Activated naive CD4-positive, alpha-beta T cell treated with anti-CD3 and anti-CD28 coated beads, Interleukin-2, amount 10 ng/mL, durations not matched to agents 7 days and 5 days (primary cell): ENCODE data around the gene OR52N5.

ENCODE experiments used
- CTCF ChIA-PET: fragments of 350-600 bp; sonication (Branson Sonifier 250); formaldehyde crosslinking; loops from one replicate; lab custom pipeline; 2021; ENCODE audit warnings: antibody characterized with exemption; lab: Charles Lee
- DNase-seq: peaks from one replicate; pipeline ENCODE4 v3.0.0-alpha.2; 2020
- H3K27ac Mint-ChIP-seq: one replicate; pipeline ENCODE4 v1.8.0; 2021; ENCODE audit warnings: mild to moderate bottlenecking, moderate library complexity, mixed read lengths
- H3K27me3 Mint-ChIP-seq: one replicate; pipeline ENCODE4 v1.8.0; 2021; ENCODE audit warnings: mild to moderate bottlenecking, mixed read lengths
- H3K36me3 Mint-ChIP-seq: one replicate; pipeline ENCODE4 v1.8.0; 2021; ENCODE audit warnings: mixed read lengths
- H3K4me1 Mint-ChIP-seq: one replicate; pipeline ENCODE4 v1.8.0; 2021; ENCODE audit warnings: mixed read lengths
- H3K4me3 Mint-ChIP-seq: one replicate; pipeline ENCODE4 v1.8.0; 2021; ENCODE audit warnings: mild to moderate bottlenecking, moderate library complexity, mixed read lengths
- H3K9me3 Mint-ChIP-seq: one replicate; pipeline ENCODE4 v1.8.0; 2021; ENCODE audit warnings: mixed read lengths

OR52N5 gene

DNA sequence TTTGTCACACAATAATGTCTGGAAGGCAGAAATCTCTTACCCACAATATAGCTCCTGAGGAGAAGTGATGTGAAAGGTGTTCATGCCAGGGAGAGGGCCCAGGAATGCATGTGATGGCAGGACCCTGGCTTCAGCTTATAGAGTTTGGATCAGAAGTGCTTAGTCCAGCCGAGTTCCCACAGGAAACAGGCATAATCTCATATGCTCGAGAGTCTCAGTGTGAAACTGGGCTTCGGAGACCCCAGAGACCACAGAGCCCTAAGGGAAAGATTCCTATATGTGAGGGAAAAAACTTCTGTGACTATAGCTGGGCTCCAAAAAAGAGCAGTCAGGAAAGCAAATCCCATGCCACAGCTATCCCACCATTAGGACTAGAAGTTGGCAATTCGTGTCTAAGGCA, at the start of gene OR52N5:
Gene OR52N5 (minus strand): TSS at position 101 of the 400 bp plus-strand sequence. CDS start 4,721 bp downstream, outside the sequence.
- Mint-ChIP-seq H3K36me3 (no peaks in the 10 kb centered on the region), H3K27me3 (peaks cover under 1% of the 10 kb centered on the region), H3K27ac (no peak within 1 kb of the TSS), H3K4me1 (no peaks in the 10 kb centered on the region), H3K9me3 (no peaks in the 10 kb centered on the region), H3K4me3 (no peak within 1 kb of the TSS)
- CTCF ChIA-PET = no interaction called here
- DNase-seq = no peak

GRCh38 chr11:5831196-5831829, 48.2 kb upstream of the OR52N5 start:
- no peaks in the 10 kb centered on the region for H3K9me3 Mint-ChIP-seq
- no peak overlapping the region for H3K4me3 Mint-ChIP-seq
- H3K36me3 Mint-ChIP-seq = no peaks in the 10 kb centered on the region
- H3K27me3 Mint-ChIP-seq = peaks cover 9% of the 10 kb centered on the region
- no peak overlapping the region for H3K27ac Mint-ChIP-seq
- DNase-seq = no peak
- CTCF ChIA-PET = interaction anchor here (1.1 kb wide), 1 partner anchor 22 kb away, joined by 3 read pairs; no protein-coding TSS in a partner anchor
- no peaks in the 10 kb centered on the region for H3K4me1 Mint-ChIP-seq

DNA sequence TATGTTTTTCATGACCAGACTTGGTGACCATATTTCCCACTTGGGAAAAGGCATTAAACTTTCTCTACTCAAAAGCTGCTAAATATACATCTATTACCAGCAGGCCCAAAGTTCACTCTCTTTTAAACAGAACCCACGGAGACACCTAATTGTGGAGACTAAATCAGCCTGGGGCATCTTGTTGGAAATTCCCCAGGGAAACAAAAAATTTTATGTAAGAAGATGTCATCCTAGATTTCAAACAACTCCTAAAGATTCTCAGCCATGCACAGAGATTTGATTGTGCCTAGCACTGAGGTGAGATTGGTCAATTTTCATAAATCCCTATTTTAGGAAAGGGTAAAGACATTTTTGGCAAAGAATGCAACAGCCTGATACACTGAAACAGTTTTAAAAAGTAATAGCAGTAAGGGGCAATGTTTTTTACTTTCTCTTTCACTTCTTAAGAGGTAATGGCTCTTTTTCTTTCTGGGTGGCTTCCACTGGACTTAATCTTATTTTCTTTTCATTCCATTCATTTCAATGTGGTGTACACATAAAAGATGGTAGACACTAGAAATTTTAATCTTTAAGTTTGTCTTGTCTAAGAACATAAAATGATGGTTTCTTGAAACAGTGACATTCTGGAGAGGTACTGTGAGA, 35.2 kb upstream of the OR52N5 start:
- Mint-ChIP-seq H3K27me3 (no peaks in the 10 kb centered on the region), H3K27ac (peak overlapping the region; percentile 73), H3K4me3 (peak overlapping the region; percentile 66), H3K4me1 (peaks cover 8% of the 10 kb centered on the region), H3K36me3 (no peaks in the 10 kb centered on the region), H3K9me3 (no peaks in the 10 kb centered on the region)
- no peak for DNase-seq
- CTCF ChIA-PET = interaction anchor here (1.6 kb wide), 1 partner anchor 9 kb away, joined by 4 read pairs; no protein-coding TSS in a partner anchor

- no peak for DNase-seq
- CTCF ChIA-PET = no interaction called here
- no peaks in the 10 kb centered on the region for H3K27me3 Mint-ChIP-seq
- H3K4me1 Mint-ChIP-seq = peaks cover 8% of the 10 kb centered on the region
- H3K27ac Mint-ChIP-seq = no peak overlapping the region
- no peaks in the 10 kb centered on the region for H3K9me3 Mint-ChIP-seq
- no peaks in the 10 kb centered on the region for H3K36me3 Mint-ChIP-seq
- no peak overlapping the region for H3K4me3 Mint-ChIP-seq
Measured at GRCh38 chr11:5815534-5815933, 32.4 kb upstream of the OR52N5 start.

- no peak for DNase-seq
- H3K27me3 Mint-ChIP-seq = peaks cover 9% of the 10 kb centered on the region
- CTCF ChIA-PET = interaction anchor here (0.9 to 3.0 kb wide), 6 partner anchors 9 to 1174 kb away, joined by 3 to 20 read pairs (median 4); no protein-coding TSS in a partner anchor
- no peaks in the 10 kb centered on the region for H3K9me3 Mint-ChIP-seq
- H3K4me3 Mint-ChIP-seq = no peak overlapping the region
- H3K4me1 Mint-ChIP-seq = peaks cover 10% of the 10 kb centered on the region
- H3K36me3 Mint-ChIP-seq = no peaks in the 10 kb centered on the region
- no peak overlapping the region for H3K27ac Mint-ChIP-seq
Measured at GRCh38 chr11:5809905-5810795, 27.0 kb upstream of the OR52N5 start.

- CTCF ChIA-PET = interaction anchor here (0.6 to 3.0 kb wide), 8 partner anchors 10 to 1173 kb away, joined by 3 to 20 read pairs (median 4); no protein-coding TSS in a partner anchor
- DNase-seq = peak; percentile 25
- peaks cover 9% of the 10 kb centered on the region for H3K27me3 Mint-ChIP-seq
- H3K4me3 Mint-ChIP-seq = peak overlapping the region; percentile 89
- H3K27ac Mint-ChIP-seq = no peak overlapping the region
- peaks cover 10% of the 10 kb centered on the region for H3K4me1 Mint-ChIP-seq
- peaks cover 2% of the 10 kb centered on the region for H3K9me3 Mint-ChIP-seq
- no peaks in the 10 kb centered on the region for H3K36me3 Mint-ChIP-seq
Measured at GRCh38 chr11:5809122-5809519, 26.0 kb upstream of the OR52N5 start.

GRCh38 chr11:5808500-5809121, 25.5 kb upstream of the OR52N5 start, which contains the start of gene OR52N2:
OR52N2 (plus strand) TSS chr11:5808924; CDS start chr11:5820336, 11,412 bp downstream.
- Mint-ChIP-seq H3K4me3 (peak within 1 kb of the TSS; percentile 89), H3K36me3 (no peaks in the 10 kb centered on the region)
- CTCF ChIA-PET = interaction anchor here (0.6 to 3.0 kb wide), 6 partner anchors 11 to 335 kb away, joined by 3 to 20 read pairs (median 4); no protein-coding TSS in a partner anchor

GRCh38 chr11:5807580-5807979, 24.4 kb upstream of the OR52N5 start:
- H3K36me3 Mint-ChIP-seq = no peaks in the 10 kb centered on the region
- no peak overlapping the region for H3K27ac Mint-ChIP-seq
- peaks cover 14% of the 10 kb centered on the region for H3K27me3 Mint-ChIP-seq
- H3K4me3 Mint-ChIP-seq = no peak overlapping the region
- CTCF ChIA-PET = interaction anchor here (0.7 to 2.9 kb wide), 6 partner anchors 123 to 1171 kb away, joined by 3 to 16 read pairs (median 4); partner anchors contain the start of gene TRIM5
- DNase-seq = no peak
- peaks cover 10% of the 10 kb centered on the region for H3K4me1 Mint-ChIP-seq
- H3K9me3 Mint-ChIP-seq = peaks cover 2% of the 10 kb centered on the region

More at GRCh38 chr11:5808500-5809121, 25.5 kb upstream of the OR52N5 start, which contains the start of gene OR52N2:
- peak; percentile 80 for DNase-seq
- no peak within 1 kb of the TSS for H3K27ac Mint-ChIP-seq
- peaks cover 9% of the 10 kb centered on the region for H3K27me3 Mint-ChIP-seq
- peaks cover 2% of the 10 kb centered on the region for H3K9me3 Mint-ChIP-seq
- peaks cover 10% of the 10 kb centered on the region for H3K4me1 Mint-ChIP-seq

- H3K27ac Mint-ChIP-seq = no peak overlapping the region
- DNase-seq = no peak
- CTCF ChIA-PET = no interaction called here
Measured at GRCh38 chr11:5803982-5804381, 20.8 kb upstream of the OR52N5 start.

DNA sequence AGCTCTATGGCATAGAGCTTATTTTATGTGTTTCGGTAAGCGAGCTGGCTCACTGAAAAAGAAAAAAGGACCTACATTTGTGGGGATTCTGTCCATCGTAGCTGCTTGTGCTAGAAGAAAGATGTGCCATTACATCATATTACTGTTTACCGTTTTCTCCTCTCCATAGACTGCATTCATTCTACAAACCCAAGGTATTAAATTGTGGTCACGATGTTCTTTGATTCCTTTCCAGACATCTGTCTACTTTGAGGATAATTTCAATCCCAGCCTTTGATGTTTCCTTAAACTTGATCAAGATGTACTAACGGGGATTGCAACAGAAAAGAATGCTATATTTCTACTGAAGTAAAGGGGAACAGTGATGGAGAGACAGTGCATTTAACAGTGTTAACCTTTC, 13.4 kb upstream of the OR52N5 start:
- no peaks in the 10 kb centered on the region for H3K9me3 Mint-ChIP-seq
- H3K27ac Mint-ChIP-seq = no peak overlapping the region
- DNase-seq = no peak
- H3K4me1 Mint-ChIP-seq = no peaks in the 10 kb centered on the region
- H3K27me3 Mint-ChIP-seq = no peaks in the 10 kb centered on the region
- no peaks in the 10 kb centered on the region for H3K36me3 Mint-ChIP-seq
- CTCF ChIA-PET = no interaction called here
- no peak overlapping the region for H3K4me3 Mint-ChIP-seq

More at GRCh38 chr11:5803982-5804381, 20.8 kb upstream of the OR52N5 start:
- Mint-ChIP-seq H3K9me3 (peaks cover 2% of the 10 kb centered on the region), H3K4me1 (peaks cover 5% of the 10 kb centered on the region), H3K4me3 (no peak overlapping the region), H3K27me3 (peaks cover 9% of the 10 kb centered on the region), H3K36me3 (no peaks in the 10 kb centered on the region)

DNA sequence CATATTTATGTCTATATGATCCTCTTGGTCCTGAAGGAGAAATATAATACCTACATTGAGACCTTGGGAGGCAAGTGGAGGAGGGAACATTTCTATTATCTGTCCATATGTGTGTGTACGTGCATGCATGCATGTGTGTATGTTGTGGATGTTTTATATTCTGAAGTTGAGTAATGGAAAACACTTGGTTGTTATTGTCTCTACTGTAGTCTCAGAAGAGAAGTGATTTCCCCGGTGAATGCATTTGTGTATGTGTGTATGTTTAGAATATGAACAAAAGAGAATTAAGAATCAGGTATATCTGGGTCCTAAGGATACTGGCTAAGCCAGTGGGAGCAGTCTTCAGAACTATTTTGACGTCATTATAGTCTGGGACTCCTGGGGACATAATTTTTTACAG, 8.0 kb upstream of the OR52N5 start, which contains the start of gene OR52N1:
Gene OR52N1 (minus strand): TSS at position 101 of the 400 bp plus-strand sequence. CDS start 2,449 bp downstream, outside the sequence.
- Mint-ChIP-seq H3K4me1 (no peaks in the 10 kb centered on the region), H3K36me3 (no peaks in the 10 kb centered on the region), H3K27me3 (no peaks in the 10 kb centered on the region), H3K9me3 (no peaks in the 10 kb centered on the region), H3K4me3 (no peak within 1 kb of the TSS), H3K27ac (no peak within 1 kb of the TSS)
- CTCF ChIA-PET = no interaction called here
- DNase-seq = no peak

GRCh38 chr11:5767056-5767455, 16.1 kb downstream of the OR52N5 start:
- no peak for DNase-seq
- Mint-ChIP-seq H3K27ac (no peak overlapping the region), H3K27me3 (no peaks in the 10 kb centered on the region), H3K36me3 (no peaks in the 10 kb centered on the region), H3K4me3 (no peak overlapping the region), H3K9me3 (no peaks in the 10 kb centered on the region), H3K4me1 (no peaks in the 10 kb centered on the region)
- CTCF ChIA-PET = no interaction called here

DNA sequence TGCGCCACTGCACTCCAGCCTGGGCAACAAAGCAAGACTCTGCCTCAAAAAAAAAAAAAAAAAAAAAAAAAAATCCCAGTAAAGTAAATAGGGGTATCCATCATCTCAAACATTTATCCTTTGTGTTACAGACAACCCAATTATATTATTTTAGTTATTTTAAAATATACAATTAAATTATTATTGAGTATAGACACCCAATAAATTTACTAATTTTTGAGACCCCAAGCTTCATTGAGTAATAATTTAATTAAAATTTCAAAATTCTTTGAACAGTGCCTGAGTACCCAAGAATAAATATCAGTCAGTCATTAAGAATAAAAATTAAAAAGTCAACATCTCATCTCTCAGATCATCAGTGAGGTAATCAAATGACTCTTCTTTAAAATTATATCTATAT, 29.2 kb downstream of the OR52N5 start, which contains the start of gene OR52N4:
Gene OR52N4 (plus strand): TSS at position 301 of the 400 bp plus-strand sequence. CDS start 498 bp downstream, outside the sequence.
- DNase-seq = no peak
- no peaks in the 10 kb centered on the region for H3K4me1 Mint-ChIP-seq
- H3K4me3 Mint-ChIP-seq = no peak within 1 kb of the TSS
- CTCF ChIA-PET = no interaction called here
- H3K9me3 Mint-ChIP-seq = no peaks in the 10 kb centered on the region
- H3K27ac Mint-ChIP-seq = no peak within 1 kb of the TSS
- no peaks in the 10 kb centered on the region for H3K27me3 Mint-ChIP-seq
- H3K36me3 Mint-ChIP-seq = no peaks in the 10 kb centered on the region
